Testis (tissue), 2 donors: ENCODE measurements around the gene FGGY.

Experiments
- CTCF ChIP-seq, 3 experiments: fragments of 450-650 bp in 2 of 3; fragments of 200-600 bp in 1 of 3; sonication (generic) in 1 of 3; IDR thresholded peaks; one replicate each; pipeline ENCODE4 v1.5.1; 2016 to 2019; ENCODE audit warnings: antibody characterized with exemption in 3 of 3, mild to moderate bottlenecking in 2 of 3, moderate library complexity in 1 of 3
- POLR2A ChIP-seq: fragments of 450-650 bp; IDR thresholded peaks from one replicate; pipeline ENCODE4 v1.6.1; 2017; ENCODE audit warnings: antibody characterized with exemption, mild to moderate bottlenecking, moderate library complexity

- TF ChIP-seq CTCF (IDR thresholded peaks at IDR 0.05): no peak
- TF ChIP-seq POLR2A: no peak
Measured at GRCh38 chr1:59427784-59428183, 130.9 kb downstream of the FGGY start.
